PC-9 (cell line): ENCODE results near the gene KRT80.

Experiments
- CTCF ChIP-seq: fragments of 200-600 bp; sonication (generic); conservative IDR thresholded peaks from 2 replicates; pipeline ENCODE4 v1.6.1; 2017; ENCODE audit warnings: mixed run types, antibody characterized with exemption, mild to moderate bottlenecking, moderate library complexity
- EZH2 ChIP-seq: fragments of 200-600 bp; sonication (generic); IDR thresholded peaks from 2 replicates; pipeline ENCODE4 v1.8.0; 2017; ENCODE audit warnings: antibody characterized with exemption, low read depth

GRCh38 chr12:52207895-52208294 is 16.1 kb upstream of the KRT80 start:
- no peak for TF ChIP-seq CTCF
- no peak for TF ChIP-seq EZH2
